Placental epithelial cell (primary cell): Measurements from ENCODE around the gene CPNE6. TPM values are rescaled to one million over a fixed set of nuclear protein-coding genes. Genes with fewer than 3 reads are reported as not detected.

Source experiments
- total RNA-seq: library from RNA; depleted of rRNA; stranded (reverse); fragments of >200 nt; gene quantifications from 2 replicates; pipeline ENCODE4 v1.2.3, GENCODE V29; 2012

Gene CPNE6
- not detected in 2 replicates for total RNA-seq

DNA sequence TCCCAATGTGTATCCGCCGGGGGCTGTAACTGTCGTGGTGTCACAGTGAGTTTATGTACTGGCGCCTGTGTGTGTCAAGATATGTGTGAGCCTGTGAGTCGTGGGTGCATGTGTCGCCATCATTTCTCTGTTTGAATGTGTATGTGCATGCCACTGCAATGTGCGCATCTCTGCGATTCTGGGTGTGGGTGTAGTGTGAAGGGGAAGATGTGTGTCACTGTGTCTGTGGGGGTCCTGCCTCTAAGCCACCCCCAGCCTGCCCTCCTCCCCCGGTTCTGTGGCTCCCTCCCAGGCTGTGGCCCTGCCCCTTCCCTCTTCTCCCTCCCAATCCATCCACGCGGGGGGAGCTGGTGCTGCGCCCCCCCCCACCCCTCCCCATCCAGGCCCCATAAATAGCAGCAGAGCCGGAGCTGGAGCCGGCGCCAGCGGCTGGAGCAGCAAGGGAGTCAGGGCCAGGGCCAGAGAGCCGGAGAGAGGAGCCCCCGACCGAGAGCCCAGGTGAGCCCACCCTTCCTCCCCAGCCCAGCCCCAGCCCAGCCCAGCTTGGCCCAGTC is at the start of gene CPNE6:
Gene CPNE6 (plus strand): TSS at position 419 of the 554 bp plus-strand sequence. CDS start 1,375 bp downstream, outside the sequence.

DNA sequence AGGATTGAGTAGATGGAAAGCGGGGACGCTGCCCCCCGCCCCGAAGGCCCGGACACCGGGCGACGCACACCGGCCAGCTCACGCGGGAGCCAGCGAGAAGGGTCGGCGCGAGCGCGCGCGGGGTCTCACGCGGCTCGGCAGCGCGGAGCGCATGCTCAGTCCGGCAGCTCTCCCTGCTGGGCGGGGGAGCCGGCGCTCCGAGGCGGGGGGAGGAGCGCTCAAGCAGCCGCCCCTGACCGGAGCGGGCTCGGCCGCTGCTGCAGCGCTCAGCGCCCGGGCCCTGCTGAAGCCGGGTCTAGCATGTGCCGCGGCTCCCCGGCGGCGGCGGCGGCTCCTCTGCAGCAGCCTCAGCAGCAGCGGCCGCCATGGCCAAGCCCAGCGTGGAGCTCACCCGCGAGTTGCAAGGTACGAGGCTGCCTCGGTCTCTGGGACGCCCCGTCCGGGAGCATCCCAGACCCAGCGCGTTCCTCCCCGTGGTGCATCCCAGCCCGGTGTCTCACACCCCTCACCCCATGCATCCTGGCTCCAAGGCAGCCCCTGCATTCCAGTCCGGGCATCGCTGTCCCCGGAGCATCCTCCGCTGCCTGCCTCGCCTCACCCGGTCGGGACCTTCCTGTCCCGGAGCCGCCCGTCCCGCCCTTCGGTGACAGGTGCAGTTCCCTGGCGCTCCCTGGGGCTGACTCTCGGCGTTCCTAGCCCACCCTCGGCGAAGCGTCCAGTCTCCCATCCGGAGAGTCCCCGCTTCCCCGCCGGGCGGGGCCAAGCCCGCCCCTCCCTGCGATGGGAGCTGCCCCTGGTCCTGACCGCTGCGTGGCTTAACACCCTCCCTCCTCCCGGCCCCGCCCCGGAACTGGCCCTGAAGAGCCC is 19.3 kb upstream of the CPNE6 start, which contains the start of gene CARMIL3:
Gene CARMIL3 (plus strand): TSS at position 221 of the 867 bp plus-strand sequence. CDS start 145 bp downstream, at position 366.

DNA sequence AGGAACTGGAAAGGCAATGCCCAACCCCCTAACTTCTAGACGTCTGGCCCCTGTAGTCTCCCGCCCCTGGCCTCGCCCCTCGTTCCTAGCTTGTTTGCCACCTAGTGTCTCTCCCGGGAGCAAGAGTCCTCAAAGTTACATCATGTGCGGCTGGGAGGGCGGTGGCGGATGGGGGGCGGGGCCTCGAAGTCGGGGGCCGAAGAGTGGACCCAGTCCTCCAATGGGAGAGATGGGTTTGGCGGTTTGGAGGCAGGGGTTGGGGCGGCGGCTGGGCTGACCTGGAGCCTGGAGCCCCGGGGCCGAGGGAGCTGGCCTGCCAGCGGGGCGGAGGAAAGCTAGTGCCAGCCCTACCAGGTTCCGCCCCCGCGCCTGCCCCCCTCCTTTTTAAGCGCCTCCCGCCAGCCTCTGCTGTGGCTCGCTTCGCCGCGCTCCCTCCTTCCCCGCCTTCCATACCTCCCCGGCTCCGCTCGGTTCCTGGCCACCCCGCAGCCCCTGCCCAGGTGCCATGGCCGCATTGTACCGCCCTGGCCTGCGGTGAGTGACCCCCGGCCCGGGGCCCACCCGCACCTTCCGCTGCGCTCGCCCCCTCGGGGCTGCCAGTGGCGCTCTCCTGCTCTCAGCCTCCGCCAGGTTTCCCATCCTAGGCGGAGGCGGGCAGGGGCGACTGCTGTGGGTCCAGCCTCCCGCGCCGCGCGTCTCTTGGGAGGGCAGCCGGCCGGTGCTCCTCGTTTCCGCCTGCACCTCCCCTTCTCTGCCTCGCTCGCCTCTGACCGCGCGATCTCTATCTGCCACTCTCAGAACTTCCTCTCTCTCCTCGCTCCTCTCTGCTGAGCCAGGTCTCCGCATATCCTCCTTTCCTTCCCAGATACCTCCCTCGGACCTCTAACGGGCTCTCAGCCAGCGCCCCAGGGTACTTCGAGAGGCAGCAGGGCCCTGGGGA is 22.8 kb downstream of the CPNE6 start, which contains the start of gene PCK2:
Gene PCK2 (plus strand): TSS at position 411 of the 940 bp plus-strand sequence. CDS start 95 bp downstream, at position 506.

DNA sequence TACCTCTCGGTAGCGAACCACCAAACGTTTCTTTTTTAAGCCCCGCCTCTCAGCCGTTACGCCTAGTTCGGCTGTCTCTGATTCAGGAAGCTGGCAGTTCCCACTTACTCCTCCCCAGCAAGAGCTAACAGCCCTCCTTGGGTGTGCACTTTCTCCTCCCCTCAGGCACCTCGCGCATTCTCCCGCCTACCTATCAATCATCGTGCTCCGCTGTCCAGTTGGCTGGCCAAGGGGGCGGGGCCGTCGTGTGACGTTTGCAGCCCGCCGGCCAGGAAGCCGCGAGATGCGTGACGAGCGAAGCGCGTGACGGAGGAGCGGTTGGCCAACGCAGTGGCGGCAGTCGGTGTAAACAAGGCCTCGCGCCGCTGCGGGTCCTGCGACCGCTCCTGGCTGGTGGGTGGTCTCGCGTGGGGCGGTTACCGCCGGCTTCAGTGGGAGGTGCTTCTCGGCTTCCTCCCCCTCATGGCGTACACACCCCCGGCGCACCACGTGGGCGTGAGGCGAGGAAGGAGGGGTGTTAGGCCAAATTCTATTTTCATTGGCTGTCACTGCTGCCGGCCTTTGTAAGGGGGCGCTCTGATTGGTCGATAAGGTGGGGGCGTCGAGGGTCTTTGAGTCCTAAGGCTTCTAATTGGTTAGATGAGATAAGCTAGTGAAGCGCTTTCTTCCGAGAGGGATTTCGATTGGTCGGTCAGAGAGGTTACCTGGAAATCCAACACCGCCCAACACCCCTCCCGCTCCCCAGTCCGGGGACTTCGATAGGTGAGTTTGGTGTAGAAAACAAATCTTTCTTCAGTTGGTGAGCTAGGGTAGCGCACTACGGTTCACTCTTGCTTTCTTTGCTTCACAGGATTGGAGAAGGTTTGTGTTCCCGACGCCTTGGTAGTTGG is 43.4 kb downstream of the CPNE6 start, which contains the start of the genes DCAF11 and NRL:
Gene DCAF11 (plus strand): TSS at position 246 of the 890 bp plus-strand sequence. CDS start 818 bp downstream, outside the sequence.
Gene NRL (minus strand): TSS at position 418 of the 890 bp plus-strand sequence. CDS start 32,101 bp downstream, outside the sequence.

Other genes starting within 250 kb of the CPNE6 start
- gene DHRS4, start 117.8 kb upstream of the CPNE6 start, total RNA-seq = 41.6 and 45.1 TPM in 2 replicates
- 9.4 and 12.6 TPM in 2 replicates for gene DHRS4L2, start 82.6 kb upstream of the CPNE6 start, total RNA-seq
- under 0.01 TPM in 2 replicates for gene CARMIL3, start 19.6 kb upstream of the CPNE6 start, total RNA-seq
- 20.4 and 23.9 TPM in 2 replicates for gene PCK2, start 22.7 kb downstream of the CPNE6 start, total RNA-seq
- 88.3 and 88.7 TPM in 2 replicates for gene DCAF11, start 43.2 kb downstream of the CPNE6 start, total RNA-seq
- gene NRL, start 43.4 kb downstream of the CPNE6 start, total RNA-seq = 1.6 and 2.0 TPM in 2 replicates
- gene FITM1, start 59.1 kb downstream of the CPNE6 start, total RNA-seq = 0.39 and 1.7 TPM in 2 replicates
- 22.4 and 72.6 TPM in 2 replicates for gene PSME1, start 64.6 kb downstream of the CPNE6 start, total RNA-seq
- 11.4 and 13.6 TPM in 2 replicates for gene EMC9, start 70.0 kb downstream of the CPNE6 start, total RNA-seq
- 32.6 and 48.4 TPM in 2 replicates for gene PSME2, start 75.0 kb downstream of the CPNE6 start, total RNA-seq
- 75.4 and 87.3 TPM in 2 replicates for gene RNF31, start 75.9 kb downstream of the CPNE6 start, total RNA-seq
- gene IRF9, start 89.7 kb downstream of the CPNE6 start, total RNA-seq = 42.4 and 46.6 TPM in 2 replicates
- gene REC8, start 100.5 kb downstream of the CPNE6 start, total RNA-seq = 14.2 and 15.7 TPM in 2 replicates
- 20.4 and 36.2 TPM in 2 replicates for gene IPO4, start 117.3 kb downstream of the CPNE6 start, total RNA-seq
- 73.8 and 74.5 TPM in 2 replicates for gene TM9SF1, start 123.9 kb downstream of the CPNE6 start, total RNA-seq
- 0.54 TPM in 1 of 2 replicates, not detected in the other for gene TSSK4, start 134.1 kb downstream of the CPNE6 start, total RNA-seq
- 20.5 and 22.0 TPM in 2 replicates for gene CHMP4A, start 141.9 kb downstream of the CPNE6 start, total RNA-seq
- gene MDP1, start 144.5 kb downstream of the CPNE6 start, total RNA-seq = 15.3 and 15.6 TPM in 2 replicates
- gene NEDD8, start 160.8 kb downstream of the CPNE6 start, total RNA-seq = 99.8 and 112 TPM in 2 replicates
- gene GMPR2, start 161.4 kb downstream of the CPNE6 start, total RNA-seq = 79.6 and 117 TPM in 2 replicates
- gene TINF2, start 171.1 kb downstream of the CPNE6 start, total RNA-seq = 57.4 and 70.3 TPM in 2 replicates
- gene TGM1, start 191.6 kb downstream of the CPNE6 start, total RNA-seq = 33.4 and 35.4 TPM in 2 replicates
- gene RABGGTA, start 200.0 kb downstream of the CPNE6 start, total RNA-seq = 51.1 and 51.4 TPM in 2 replicates
- gene DHRS1, start 228.2 kb downstream of the CPNE6 start, total RNA-seq = 27.1 and 27.9 TPM in 2 replicates
- 20.4 and 30.3 TPM in 2 replicates for gene NOP9, start 228.3 kb downstream of the CPNE6 start, total RNA-seq
- 9.0 and 11.0 TPM in 2 replicates for gene CIDEB, start 236.4 kb downstream of the CPNE6 start, total RNA-seq
- gene LTB4R2, start 238.6 kb downstream of the CPNE6 start, total RNA-seq = 6.3 and 6.8 TPM in 2 replicates
- gene LTB4R, start 239.9 kb downstream of the CPNE6 start, total RNA-seq = 2.4 and 3.1 TPM in 2 replicates